Osteoblast (primary cell): Measurements from ENCODE around the gene DPP6. TPM values are rescaled to one million over a fixed set of nuclear protein-coding genes. Genes with fewer than 3 reads are reported as not detected.

ENCODE experiments used
- DNase-seq: peaks from one replicate; pipeline ENCODE4 v3.0.0; 2011; ENCODE audit warnings: low spot score, mixed read lengths; ENCODE audit not compliant: insufficient read length; ENCODE audit errors: missing footprints
- H2AFZ ChIP-seq: 2 replicates; pipeline ENCODE4 v1.6.0; 2011; ENCODE audit warnings: mild to moderate bottlenecking, low read length
- H3K27ac ChIP-seq: 2 replicates; pipeline ENCODE4 v1.5.1; 2011; ENCODE audit warnings: mild to moderate bottlenecking, low read depth, low read length, moderate library complexity
- H3K27me3 ChIP-seq: 2 replicates; pipeline ENCODE4 v1.6.0; 2012; ENCODE audit warnings: mild to moderate bottlenecking, control low read depth, inconsistent platforms, low read length, moderate library complexity; ENCODE audit not compliant: insufficient read depth
- H3K36me3 ChIP-seq: 2 replicates; pipeline ENCODE4 v1.5.1; 2011; ENCODE audit warnings: mild to moderate bottlenecking, low read length, control low read depth, moderate library complexity; ENCODE audit not compliant: insufficient read depth
- H3K4me1 ChIP-seq: 2 replicates; pipeline ENCODE4 v1.5.1; 2011; ENCODE audit warnings: mild to moderate bottlenecking, low read length, control low read depth, moderate library complexity; ENCODE audit not compliant: insufficient read depth
- H3K4me2 ChIP-seq: 2 replicates; pipeline ENCODE4 v1.6.0; 2011; ENCODE audit warnings: mild to moderate bottlenecking, low read length; ENCODE audit not compliant: insufficient read depth
- H3K4me3 ChIP-seq: fragments of 200-600 bp; sonication (generic); 3 replicates; pipeline ENCODE4 v1.5.1; 2012; ENCODE audit warnings: mild to moderate bottlenecking, low read length, inconsistent platforms; ENCODE audit not compliant: insufficient read depth
- H3K79me2 ChIP-seq: 2 replicates; pipeline ENCODE4 v1.6.0; 2012; ENCODE audit warnings: mild to moderate bottlenecking, low read length, control low read depth, inconsistent platforms; ENCODE audit not compliant: insufficient read depth
- H3K9me3 ChIP-seq: 2 replicates; pipeline ENCODE4 v1.5.1; 2011; ENCODE audit warnings: low read depth, low read length, control low read depth
- H4K20me1 ChIP-seq: 2 replicates; pipeline ENCODE4 v1.6.0; 2012; ENCODE audit warnings: mild to moderate bottlenecking, low read length, control low read depth; ENCODE audit not compliant: insufficient read depth
- total RNA-seq: library from RNA; depleted of rRNA; stranded (reverse); fragments of >200 nt; gene quantifications from 2 replicates; pipeline ENCODE4 v1.2.3, GENCODE V29; 2012
- TF ChIP-seq, protein P1 (sequence below): IDR thresholded peaks from 2 replicates; pipeline ENCODE4 v1.5.1; 2011; ENCODE audit warnings: mild to moderate bottlenecking, low read depth, low read length, moderate library complexity; ENCODE audit errors: extremely low read depth

DPP6 gene
- total RNA-seq, 1 donor = not detected

- Histone ChIP-seq H3K9me3 (peaks cover 7% of the 10 kb centered on the region), H3K36me3 (no peaks in the 10 kb centered on the region), H2AFZ (no peak overlapping the region), H3K4me3 (no peak overlapping the region), H3K27me3 (no peaks in the 10 kb centered on the region), H4K20me1 (no peaks in the 10 kb centered on the region), H3K27ac (no peak overlapping the region), H3K4me2 (no peak overlapping the region), H3K4me1 (no peaks in the 10 kb centered on the region), H3K79me2 (no peaks in the 10 kb centered on the region)
- peak; percentile 58 for DNase-seq
- TF ChIP-seq, protein P1, sequence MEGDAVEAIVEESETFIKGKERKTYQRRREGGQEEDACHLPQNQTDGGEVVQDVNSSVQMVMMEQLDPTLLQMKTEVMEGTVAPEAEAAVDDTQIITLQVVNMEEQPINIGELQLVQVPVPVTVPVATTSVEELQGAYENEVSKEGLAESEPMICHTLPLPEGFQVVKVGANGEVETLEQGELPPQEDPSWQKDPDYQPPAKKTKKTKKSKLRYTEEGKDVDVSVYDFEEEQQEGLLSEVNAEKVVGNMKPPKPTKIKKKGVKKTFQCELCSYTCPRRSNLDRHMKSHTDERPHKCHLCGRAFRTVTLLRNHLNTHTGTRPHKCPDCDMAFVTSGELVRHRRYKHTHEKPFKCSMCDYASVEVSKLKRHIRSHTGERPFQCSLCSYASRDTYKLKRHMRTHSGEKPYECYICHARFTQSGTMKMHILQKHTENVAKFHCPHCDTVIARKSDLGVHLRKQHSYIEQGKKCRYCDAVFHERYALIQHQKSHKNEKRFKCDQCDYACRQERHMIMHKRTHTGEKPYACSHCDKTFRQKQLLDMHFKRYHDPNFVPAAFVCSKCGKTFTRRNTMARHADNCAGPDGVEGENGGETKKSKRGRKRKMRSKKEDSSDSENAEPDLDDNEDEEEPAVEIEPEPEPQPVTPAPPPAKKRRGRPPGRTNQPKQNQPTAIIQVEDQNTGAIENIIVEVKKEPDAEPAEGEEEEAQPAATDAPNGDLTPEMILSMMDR = no peak
Observed at GRCh38 chr7:154172236-154172635, 120.0 kb downstream of the DPP6 start.

DNA sequence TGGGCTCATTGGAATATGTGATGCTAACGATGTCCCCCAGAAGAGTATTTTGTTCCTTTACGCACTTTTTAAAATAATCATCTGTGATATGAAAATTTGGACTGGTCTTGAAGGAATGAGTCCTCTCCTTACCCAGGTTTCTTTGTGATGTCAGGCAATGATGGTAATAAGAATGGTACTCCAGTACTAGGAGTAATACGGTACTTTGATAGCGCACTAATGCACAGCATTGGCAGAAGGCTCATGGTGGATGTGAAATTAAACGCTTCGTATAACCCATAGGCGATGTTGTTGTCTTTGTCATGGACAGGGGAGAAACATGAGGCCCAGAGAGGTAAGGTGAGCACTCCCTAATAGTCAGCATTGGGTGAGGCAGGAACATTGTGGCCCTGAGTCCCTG, 125.4 kb downstream of the DPP6 start:
- Histone ChIP-seq H3K9me3 (no peaks in the 10 kb centered on the region), H3K27me3 (no peaks in the 10 kb centered on the region), H3K27ac (no peak overlapping the region), H3K79me2 (no peaks in the 10 kb centered on the region), H3K36me3 (no peaks in the 10 kb centered on the region), H2AFZ (no peak overlapping the region), H4K20me1 (no peaks in the 10 kb centered on the region), H3K4me1 (no peaks in the 10 kb centered on the region), H3K4me3 (no peak overlapping the region), H3K4me2 (no peak overlapping the region)
- TF ChIP-seq, protein P1 = no peak
- peak; percentile 43 for DNase-seq

GRCh38 chr7:154178895-154179294, 126.7 kb downstream of the DPP6 start:
- H4K20me1 ChIP-seq = no peaks in the 10 kb centered on the region
- H3K27me3 ChIP-seq = no peaks in the 10 kb centered on the region
- H3K4me1 ChIP-seq = no peaks in the 10 kb centered on the region
- H3K79me2 ChIP-seq = no peaks in the 10 kb centered on the region
- no peak overlapping the region for H3K27ac ChIP-seq
- DNase-seq = no peak
- H2AFZ ChIP-seq = no peak overlapping the region
- H3K9me3 ChIP-seq = peaks cover 3% of the 10 kb centered on the region
- no peaks in the 10 kb centered on the region for H3K36me3 ChIP-seq
- no peak overlapping the region for H3K4me3 ChIP-seq
- H3K4me2 ChIP-seq = no peak overlapping the region
- TF ChIP-seq, protein P1 = no peak

DNA sequence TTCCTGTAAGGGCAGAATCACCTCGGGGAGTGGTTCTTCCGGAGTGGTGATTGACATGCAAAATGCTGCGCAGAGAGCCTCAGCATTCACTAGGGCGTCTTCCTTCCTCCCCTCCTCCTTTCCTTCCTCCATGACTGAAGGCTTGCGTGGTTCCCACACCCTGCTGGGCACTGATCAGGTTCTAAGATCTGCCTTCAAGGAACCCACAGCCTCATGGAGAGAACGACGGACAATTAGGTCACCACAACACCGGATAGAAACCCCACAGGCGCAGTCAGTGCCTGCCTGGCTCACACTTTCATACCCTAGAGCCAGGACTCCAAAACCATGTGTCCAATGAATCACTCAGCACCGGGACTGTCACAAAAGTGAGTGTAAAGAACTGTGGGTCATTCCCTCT, 131.3 kb downstream of the DPP6 start:
- no peaks in the 10 kb centered on the region for H4K20me1 ChIP-seq
- H3K79me2 ChIP-seq = no peaks in the 10 kb centered on the region
- H3K27me3 ChIP-seq = no peaks in the 10 kb centered on the region
- TF ChIP-seq, protein P1 = no peak
- H3K27ac ChIP-seq = no peak overlapping the region
- no peak overlapping the region for H2AFZ ChIP-seq
- H3K4me3 ChIP-seq = no peak overlapping the region
- H3K4me2 ChIP-seq = no peak overlapping the region
- H3K36me3 ChIP-seq = no peaks in the 10 kb centered on the region
- DNase-seq = no peak
- no peaks in the 10 kb centered on the region for H3K4me1 ChIP-seq
- peaks cover 5% of the 10 kb centered on the region for H3K9me3 ChIP-seq
